H1 (cell line): ENCODE measurements around the gene CPNE4. TPM values are rescaled to one million over a fixed set of nuclear protein-coding genes. Genes with fewer than 3 reads are reported as not detected.

Source experiments
- CTCF ChIA-PET: fragments of 300-600 bp; sonication (Branson Sonifier 250); formaldehyde crosslinking; loops from one replicate; lab custom pipeline; 2021; ENCODE audit not compliant: partially characterized antibody; lab: Charles Lee
- POLR2A ChIA-PET: fragments of 300-600 bp; sonication (Branson Sonifier 250); formaldehyde crosslinking; loops from one replicate; lab custom pipeline; 2021; ENCODE audit warnings: inconsistent platforms; ENCODE audit not compliant: partially characterized antibody; lab: Charles Lee
- DNase-seq, 2 experiments: peaks; one replicate each; pipeline versions ENCODE4 v3.0.0 to v3.0.0-alpha.2; 2010 to 2022; ENCODE audit warnings: low spot score in 2 of 2, low read depth in 1 of 2, mixed read lengths in 1 of 2
- FAIRE-seq: peaks from 2 replicates; lab custom pipeline; 2011; peaks lifted over from hg19 to GRCh38; lab: Jason Lieb, UNC
- H2AFZ ChIP-seq: 2 replicates; pipeline ENCODE4 v1.8.1; 2012; ENCODE audit warnings: low read length, inconsistent platforms
- H2AK5ac ChIP-seq: 2 replicates; pipeline ENCODE4 v1.6.1; 2013; ENCODE audit warnings: low read depth, low read length
- H2BK120ac ChIP-seq: replicated peaks from 2 replicates; pipeline ENCODE3; 2013; ENCODE audit warnings: low read depth, low read length, inconsistent platforms
- H2BK12ac ChIP-seq: 2 replicates; pipeline ENCODE4 v1.6.1; 2013; ENCODE audit warnings: low read depth, low read length
- H2BK15ac ChIP-seq: 2 replicates; pipeline ENCODE4 v1.6.1; 2013; ENCODE audit warnings: low read length
- H2BK20ac ChIP-seq: 2 replicates; pipeline ENCODE4 v1.6.1; 2013; ENCODE audit warnings: low read length
- H2BK5ac ChIP-seq: 2 replicates; pipeline ENCODE4 v1.6.1; 2013; ENCODE audit warnings: low read depth, low read length
- H3K14ac ChIP-seq: 2 replicates; pipeline ENCODE4 v1.6.1; 2013; ENCODE audit warnings: inconsistent platforms; ENCODE audit not compliant: insufficient read length
- H3K18ac ChIP-seq: 2 replicates; pipeline ENCODE4 v1.6.1; 2013; ENCODE audit warnings: low read length; ENCODE audit errors: extremely low read depth
- H3K23ac ChIP-seq: 2 replicates; pipeline ENCODE4 v1.6.1; 2013; ENCODE audit warnings: inconsistent platforms; ENCODE audit not compliant: insufficient read length
- H3K23me2 ChIP-seq: 2 replicates; pipeline ENCODE4 v1.6.1; 2013; ENCODE audit warnings: low read depth, low read length
- H3K27ac ChIP-seq: 2 replicates; pipeline ENCODE4 v1.6.1; 2011; ENCODE audit warnings: low read depth, low read length, inconsistent platforms
- H3K27me3 ChIP-seq, 4 experiments: replicated peaks in 1 of 4; 1 replicate in 1 of 4; 2 replicates in 3 of 4; pipeline versions ENCODE4 v1.6.1 to v1.8.1; 2011 to 2013; ENCODE audit warnings: low read length in 3 of 4, mild to moderate bottlenecking in 3 of 4, inconsistent platforms in 2 of 4, mixed read lengths in 2 of 4, moderate library complexity in 1 of 4; ENCODE audit not compliant: control insufficient read depth in 3 of 4, insufficient read depth in 3 of 4; ENCODE audit errors: extremely low read depth in 1 of 4
- H3K36me3 ChIP-seq, 4 experiments: 2 replicates each; pipeline versions ENCODE4 v1.6.1 to v1.8.1; 2011 to 2013; ENCODE audit warnings: mild to moderate bottlenecking in 4 of 4, low read length in 3 of 4, moderate library complexity in 2 of 4, control low read depth in 1 of 4, inconsistent platforms in 1 of 4; ENCODE audit not compliant: insufficient read depth in 4 of 4, control insufficient read depth in 2 of 4
- H3K4ac ChIP-seq: replicated peaks from 2 replicates; pipeline ENCODE3; 2013; ENCODE audit warnings: low read length, low read depth, mixed read lengths, inconsistent platforms; ENCODE audit not compliant: insufficient read length
- H3K4me1 ChIP-seq, 4 experiments: replicated peaks in 1 of 4; 1 replicate in 1 of 4; 2 replicates in 3 of 4; pipeline versions ENCODE4 v1.6.1 to v1.8.1; 2011 to 2013; ENCODE audit warnings: low read length in 3 of 4, inconsistent platforms in 2 of 4, mixed read lengths in 1 of 4; ENCODE audit not compliant: insufficient read depth in 4 of 4, control insufficient read depth in 3 of 4
- H3K4me2 ChIP-seq, 2 experiments: 2 replicates each; pipeline versions ENCODE4 v1.6.1 to v1.8.1; 2011 to 2013; ENCODE audit warnings: low read depth in 2 of 2, low read length in 2 of 2, control low read depth in 1 of 2, inconsistent platforms in 1 of 2, mild to moderate bottlenecking in 1 of 2; ENCODE audit not compliant: insufficient read depth in 1 of 2
- H3K4me3 ChIP-seq, 4 experiments: fragments of 200-600, 300-600 bp in 1 of 4; sonication (generic), shearing (Covaris generic), sonication (Bioruptor Twin) in 1 of 4; 2 replicates each; pipeline versions ENCODE4 v1.5.1 to v1.8.1; 2011 to 2016; ENCODE audit warnings: low read length in 4 of 4, low read depth in 3 of 4, control low read depth in 2 of 4, inconsistent platforms in 2 of 4, mild to moderate bottlenecking in 2 of 4, mixed read lengths in 1 of 4, moderate library complexity in 1 of 4; ENCODE audit not compliant: insufficient read depth in 2 of 4; ENCODE audit errors: extremely low read depth in 1 of 4
- H3K56ac ChIP-seq: replicated peaks from 2 replicates; pipeline ENCODE3; 2013; ENCODE audit warnings: low read depth, mild to moderate bottlenecking, mixed read lengths, low read length, inconsistent platforms; ENCODE audit not compliant: insufficient read length
- H3K79me1 ChIP-seq: 2 replicates; pipeline ENCODE4 v1.6.1; 2013; ENCODE audit warnings: low read depth, low read length, control low read depth
- H3K79me2 ChIP-seq, 2 experiments: 2 replicates each; pipeline versions ENCODE4 v1.6.1 to v1.8.1; 2012 to 2013; ENCODE audit warnings: low read length in 2 of 2, mild to moderate bottlenecking in 2 of 2, inconsistent platforms in 1 of 2; ENCODE audit not compliant: insufficient read depth in 2 of 2, control insufficient read depth in 1 of 2
- H3K9ac ChIP-seq, 4 experiments: replicated peaks in 1 of 4; 1 replicate in 1 of 4; 2 replicates in 3 of 4; pipeline versions ENCODE4 v1.6.1 to v1.8.1; 2011 to 2013; ENCODE audit warnings: low read depth in 3 of 4, low read length in 3 of 4, control low read depth in 2 of 4, mild to moderate bottlenecking in 2 of 4, moderate library complexity in 2 of 4, inconsistent platforms in 1 of 4; ENCODE audit errors: extremely low read depth in 1 of 4
- H3K9me3 ChIP-seq, 2 experiments: 2 replicates each; pipeline versions ENCODE4 v1.6.1 to v1.8.1; 2012 to 2013; ENCODE audit warnings: mild to moderate bottlenecking in 2 of 2, moderate library complexity in 2 of 2, control low read depth in 1 of 2, inconsistent platforms in 1 of 2, low read depth in 1 of 2, low read length in 1 of 2, mixed read lengths in 1 of 2; ENCODE audit not compliant: insufficient read depth in 2 of 2
- H4K20me1 ChIP-seq, 2 experiments: replicated peaks in 1 of 2; 2 replicates each; pipeline versions ENCODE3 to v1.8.1; 2011 to 2013; ENCODE audit warnings: inconsistent platforms in 2 of 2, low read length in 2 of 2, mild to moderate bottlenecking in 1 of 2; ENCODE audit not compliant: insufficient read depth in 2 of 2, control insufficient read depth in 1 of 2
- H4K5ac ChIP-seq: 2 replicates; pipeline ENCODE4 v1.6.1; 2013; ENCODE audit warnings: low read length, low read depth, mixed read lengths, inconsistent platforms; ENCODE audit not compliant: insufficient read length
- H4K8ac ChIP-seq: 2 replicates; pipeline ENCODE4 v1.8.0; 2013; ENCODE audit warnings: mild to moderate bottlenecking, moderate library complexity, low read length, inconsistent platforms; ENCODE audit not compliant: insufficient read depth; ENCODE audit errors: extremely low read depth
- H4K91ac ChIP-seq: replicated peaks from 2 replicates; pipeline ENCODE3; 2013; ENCODE audit warnings: low read length, mixed read lengths, inconsistent platforms; ENCODE audit not compliant: insufficient read length
- CBX8 ChIP-seq: fragments of 300-800, 300-1000 bp; sonication (generic); IDR thresholded peaks from 2 replicates; pipeline ENCODE4 v1.7.1; 2016; ENCODE audit warnings: low read depth, low read length, borderline replicate concordance
- FOSL1 ChIP-seq: IDR thresholded peaks from 2 replicates; pipeline ENCODE4 v1.6.1; 2011; ENCODE audit warnings: mild to moderate bottlenecking, low read depth, low read length, moderate library complexity; ENCODE audit not compliant: insufficient read depth
- NRF1 ChIP-seq: IDR thresholded peaks from 2 replicates; pipeline ENCODE4 v1.6.1; 2011; ENCODE audit warnings: mild to moderate bottlenecking, low read depth, low read length, improper control_type of control experiment
- POU5F1 ChIP-seq: IDR thresholded peaks from 2 replicates; pipeline ENCODE4 v1.6.1; 2011; ENCODE audit warnings: low read depth, mild to moderate bottlenecking, low read length, moderate library complexity
- RAD21 ChIP-seq, 2 experiments: IDR thresholded peaks in 1 of 2; conservative IDR thresholded peaks in 1 of 2; 2 replicates each; pipeline ENCODE4 v1.6.1; 2011; ENCODE audit warnings: low read depth in 2 of 2, low read length in 2 of 2, improper control_type of control experiment in 1 of 2, inconsistent platforms in 1 of 2, mild to moderate bottlenecking in 1 of 2, moderate library complexity in 1 of 2
- RXRA ChIP-seq: IDR thresholded peaks from 2 replicates; pipeline ENCODE4 v1.6.1; 2011; ENCODE audit warnings: low read depth, mild to moderate bottlenecking, low read length, moderate library complexity; ENCODE audit not compliant: insufficient read depth
- SIRT6 ChIP-seq: IDR thresholded peaks from one replicate; pipeline ENCODE4 v1.7.1; 2012; ENCODE audit warnings: low read length, inconsistent platforms
- SP4 ChIP-seq: IDR thresholded peaks from 2 replicates; pipeline ENCODE4 v1.6.1; 2012; ENCODE audit warnings: low read length, inconsistent platforms
- TBP ChIP-seq: IDR thresholded peaks from 2 replicates; pipeline ENCODE4 v1.6.1; 2011; ENCODE audit warnings: low read depth, low read length, improper control_type of control experiment
- USF2 ChIP-seq: IDR thresholded peaks from 2 replicates; pipeline ENCODE4 v1.6.1; 2011; ENCODE audit warnings: low read length, improper control_type of control experiment
- WGBS, 2 experiments: shearing (Covaris generic) in 1 of 2; methylation state at CpG; one replicate each; pipeline versions ENCODE4 v1.1.6 to v1.1.7; 2013 to 2015; ENCODE audit warnings: low lambda C conversion rate in 2 of 2, mixed read lengths in 2 of 2, inconsistent platforms in 1 of 2, low coverage in 1 of 2, missing lambda C conversion rate in 1 of 2; ENCODE audit not compliant: insufficient replicate concordance in 2 of 2, insufficient coverage in 1 of 2, insufficient read length in 1 of 2; ENCODE audit errors: extremely low coverage in 1 of 2, missing lambda C conversion rate in 1 of 2; 5-methylcytosine and 5-hydroxymethylcytosine counted together
- polyA plus RNA-seq, 7 experiments: library from polyadenylated mRNA; depleted of rRNA in 3 of 7; stranded (reverse) in 5 of 7; unstranded in 2 of 7; fragments of >200 nt in 5 of 7; fragments of 200-250 nt in 2 of 7; gene quantifications; 1 replicate in 5 of 7; 2 replicates in 1 of 7; 4 replicates in 1 of 7; pipeline versions ENCODE4 v1.2.1 to v1.2.3, GENCODE V29; 2011 to 2013; ENCODE audit warnings: missing spikeins in 2 of 7, mixed read lengths in 2 of 7
- total RNA-seq: library from RNA; stranded (reverse); fragmentation: NEBNext Ultra II Directional; extraction: Animal tissue kit (Norgen Biotek cat#: 25700); gene quantifications from 2 replicates; pipeline ENCODE4 v1.2.1, GENCODE V29; 2021
- TF ChIP-seq, protein P1 (sequence below): IDR thresholded peaks from 2 replicates; pipeline ENCODE4 v1.6.1; 2012; ENCODE audit warnings: low read length, inconsistent platforms

The CPNE4 gene
- total and polyA plus RNA-seq, 2 of the 8 experiments (the other 6 are each of a cell fraction or from before 2014, with no cell fraction given): 0.82 to 3.8 TPM

GRCh38 chr3:132032959-132033358 is 1.9 kb downstream of the CPNE4 start:
- Histone ChIP-seq H4K91ac (no peak overlapping the region), H2AFZ (peak overlapping the region; percentile 54; the same call in 1 of the 2 replicates), H3K56ac (no peak overlapping the region), H2BK12ac (no peak overlapping the region), H3K27me3 (peaks cover 0 to 20% (median 8%) of the 10 kb centered on the region in 4 experiments; a peak in 6 of 7 replicates), H3K36me3 (no peaks in the 10 kb centered on the region), H2BK15ac (no peak overlapping the region), H2BK120ac (no peak overlapping the region), H3K18ac (no peak overlapping the region), H3K23ac (no peak overlapping the region), H3K4me2 (peak overlapping the region; percentile 90 to 93), H4K8ac (no peak overlapping the region), H3K79me1 (no peaks in the 10 kb centered on the region; the same call in 1 of the 2 replicates), H3K9me3 (no peaks in the 10 kb centered on the region), H4K5ac (no peak overlapping the region), H3K4ac (no peak overlapping the region), H3K14ac (no peak overlapping the region), H3K4me1 (peaks cover 0 to 2% (median 0%) of the 10 kb centered on the region in 4 experiments; a peak in 3 of 7 replicates), H2BK5ac (no peak overlapping the region), H4K20me1 (no peaks in the 10 kb centered on the region), H3K4me3 (peak overlapping the region in 3 of 4 experiments; percentile 46 to 79 (median 71); a peak in 5 of 8 replicates), H3K9ac (no peak overlapping the region), H3K27ac (no peak overlapping the region), H2BK20ac (no peak overlapping the region), H3K23me2 (peaks cover 16% of the 10 kb centered on the region), H3K79me2 (no peaks in the 10 kb centered on the region), H2AK5ac (no peak overlapping the region)
- DNase-seq (no peak), FAIRE-seq (no peak)
- WGBS, 2 experiments: 94 to 100% methylated on average over 1 to 8 of the region's 8 CpGs
- CTCF ChIA-PET: interaction anchor here (0.8 to 3.8 kb wide), 5 partner anchors 23 to 458 kb away, joined by 3 to 39 read pairs (median 3); no protein-coding TSS in a partner anchor
- POLR2A ChIA-PET: no interaction called here
- TF ChIP-seq SP4 (no peak), SIRT6 (no peak), POU5F1 (no peak), FOSL1 (no peak), USF2 (no peak), TBP (no peak), NRF1 (no peak), RXRA (no peak), CBX8 (no peak), RAD21 (IDR thresholded peaks at IDR 0.05 in 1 of 2, conservative IDR thresholded peaks at IDR 0.05 in 1 of 2; ENCODE audit: low read depth in 2 of 2, low read length in 2 of 2) (no peak)
- TF ChIP-seq, protein P1, sequence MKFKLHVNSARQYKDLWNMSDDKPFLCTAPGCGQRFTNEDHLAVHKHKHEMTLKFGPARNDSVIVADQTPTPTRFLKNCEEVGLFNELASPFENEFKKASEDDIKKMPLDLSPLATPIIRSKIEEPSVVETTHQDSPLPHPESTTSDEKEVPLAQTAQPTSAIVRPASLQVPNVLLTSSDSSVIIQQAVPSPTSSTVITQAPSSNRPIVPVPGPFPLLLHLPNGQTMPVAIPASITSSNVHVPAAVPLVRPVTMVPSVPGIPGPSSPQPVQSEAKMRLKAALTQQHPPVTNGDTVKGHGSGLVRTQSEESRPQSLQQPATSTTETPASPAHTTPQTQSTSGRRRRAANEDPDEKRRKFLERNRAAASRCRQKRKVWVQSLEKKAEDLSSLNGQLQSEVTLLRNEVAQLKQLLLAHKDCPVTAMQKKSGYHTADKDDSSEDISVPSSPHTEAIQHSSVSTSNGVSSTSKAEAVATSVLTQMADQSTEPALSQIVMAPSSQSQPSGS: no peak
